WI38 (cell line): ENCODE measurements around the gene MAML3.

ENCODE experiments used
- H3K4me3 ChIP-seq: 2 replicates; pipeline ENCODE4 v1.5.1; 2011; ENCODE audit warnings: low read depth, mild to moderate bottlenecking, control low read depth, low read length
- CTCF ChIP-seq: IDR thresholded peaks from 2 replicates; pipeline ENCODE4 v1.5.1; 2012; ENCODE audit warnings: low read depth, mild to moderate bottlenecking, control low read depth, low read length

Gene MAML3

GRCh38 chr4:140156529-140157171 is 2.7 kb upstream of the MAML3 start:
- TF ChIP-seq CTCF = no peak

GRCh38 chr4:140154572-140154891 is 548 bp upstream of the MAML3 start:
- TF ChIP-seq CTCF = no peak
- peak overlapping the region; percentile 87 for H3K4me3 ChIP-seq

More at GRCh38 chr4:140156529-140157171, 2.7 kb upstream of the MAML3 start:
- no peak overlapping the region for H3K4me3 ChIP-seq

DNA sequence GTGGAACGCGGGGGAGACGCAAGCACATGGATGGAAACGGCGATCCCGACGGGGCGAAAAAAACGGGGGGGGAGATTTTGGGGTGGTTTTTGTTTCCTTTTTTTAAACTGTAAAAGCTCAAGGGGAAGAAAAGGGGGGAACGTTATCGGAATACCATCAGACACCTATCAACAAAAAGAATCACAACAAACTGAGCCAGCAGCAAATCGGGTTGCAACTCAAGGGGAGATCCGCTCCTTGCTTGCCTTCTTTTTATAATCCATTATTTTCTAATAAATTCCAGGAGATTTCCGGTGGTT is 616 bp downstream of the MAML3 start:
- H3K4me3 ChIP-seq = peak overlapping the region; percentile 87
- no peak for TF ChIP-seq CTCF

DNA sequence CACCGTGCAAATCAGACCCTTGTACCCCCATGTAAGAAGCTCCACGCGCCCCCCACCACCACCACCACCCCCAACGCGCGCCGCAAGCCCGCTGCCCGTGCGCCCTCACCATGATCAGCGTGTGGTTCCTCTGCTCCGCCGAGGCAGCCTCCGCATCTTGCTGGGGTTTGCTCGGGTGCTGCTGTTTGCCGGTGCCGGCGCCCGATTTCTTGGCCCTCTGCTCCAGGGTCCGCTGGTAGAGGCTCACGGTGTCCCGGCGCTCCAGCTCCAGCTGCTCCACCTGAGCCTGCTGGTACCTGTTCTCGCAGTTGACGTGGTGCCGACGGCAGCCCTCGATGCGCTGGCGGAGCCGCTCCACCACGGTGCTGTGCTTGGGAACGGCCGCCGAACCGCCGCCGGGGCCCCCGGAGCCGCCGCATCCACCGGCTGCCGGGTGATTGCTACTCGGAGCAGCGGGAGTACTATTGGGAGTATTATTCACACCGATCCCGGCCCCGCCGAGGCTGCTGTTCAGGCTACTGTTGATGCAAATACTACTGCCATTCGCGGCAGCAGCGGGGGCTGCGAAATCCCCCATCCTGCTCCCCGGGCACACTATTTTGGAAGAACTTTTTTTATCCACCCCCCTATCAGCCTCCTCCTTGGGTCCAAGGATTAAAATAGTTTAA is 1.1 kb downstream of the MAML3 start:
- no peak for TF ChIP-seq CTCF
- H3K4me3 ChIP-seq = peak overlapping the region; percentile 87

DNA sequence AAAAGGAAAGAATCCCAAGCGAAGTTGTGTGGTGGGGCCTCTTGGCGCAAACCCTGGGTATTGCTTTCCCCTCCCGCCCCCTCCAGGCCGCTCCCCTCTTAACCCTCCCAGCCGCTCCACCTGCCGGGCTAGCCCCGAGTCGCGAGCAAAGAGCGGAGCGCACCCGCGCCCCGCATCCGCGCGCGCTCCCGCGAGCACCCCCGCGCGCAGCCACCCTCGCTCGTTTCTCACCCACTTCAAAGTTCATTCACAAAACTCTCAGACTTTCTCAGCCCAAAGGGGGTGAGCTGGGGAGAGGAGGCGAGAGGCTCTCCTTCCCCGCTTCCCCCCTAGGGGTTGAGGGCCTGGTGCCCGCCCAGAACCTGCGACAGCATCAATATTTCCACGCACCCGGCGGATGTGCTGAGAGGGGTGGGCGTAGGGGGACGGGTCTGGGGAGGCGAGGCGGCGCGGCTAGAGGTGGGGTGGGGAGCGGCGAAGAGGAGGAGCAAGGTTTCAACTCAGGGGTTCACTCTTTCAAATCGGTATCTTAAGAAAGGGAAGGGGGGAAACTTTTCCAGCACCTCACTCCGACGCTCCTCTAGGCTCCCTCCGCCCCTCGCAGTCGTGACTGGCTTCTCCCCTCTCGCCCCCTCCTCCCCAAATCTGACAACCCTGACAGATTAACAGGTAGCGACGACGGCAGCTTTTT is 1.8 kb downstream of the MAML3 start:
- peak overlapping the region; percentile 87 for H3K4me3 ChIP-seq
- TF ChIP-seq CTCF = no peak

DNA sequence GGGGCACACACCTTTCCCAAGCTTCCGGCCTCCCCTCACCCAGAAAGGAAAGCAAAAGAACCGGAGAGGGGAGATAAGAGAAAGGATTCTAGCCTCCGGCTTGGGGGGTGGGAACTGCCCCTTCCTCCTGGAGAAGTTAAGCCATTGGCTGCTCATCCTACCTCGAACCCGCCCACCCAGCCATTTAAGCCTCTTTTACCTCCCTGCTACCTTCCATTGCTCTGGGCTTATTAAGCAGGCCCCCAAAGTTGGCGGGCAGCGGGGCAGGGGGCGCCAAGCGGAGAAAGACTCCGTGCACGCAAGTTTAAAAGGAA is 2.3 kb downstream of the MAML3 start:
- peak overlapping the region; percentile 87 for H3K4me3 ChIP-seq
- no peak for TF ChIP-seq CTCF

- H3K4me3 ChIP-seq = peak overlapping the region; percentile 87
- no peak for TF ChIP-seq CTCF
Measured at GRCh38 chr4:140150886-140151698, 2.9 kb downstream of the MAML3 start.
